GM21515 (cell line): ENCODE results near the gene MAPK11.

Experiments used
- ATAC-seq: cut with Tn5 transposase; IDR thresholded peaks from one replicate; pipeline ENCODE4 v1.9.1; 2021; ENCODE audit not compliant: unreplicated experiment

The MAPK11 gene

DNA sequence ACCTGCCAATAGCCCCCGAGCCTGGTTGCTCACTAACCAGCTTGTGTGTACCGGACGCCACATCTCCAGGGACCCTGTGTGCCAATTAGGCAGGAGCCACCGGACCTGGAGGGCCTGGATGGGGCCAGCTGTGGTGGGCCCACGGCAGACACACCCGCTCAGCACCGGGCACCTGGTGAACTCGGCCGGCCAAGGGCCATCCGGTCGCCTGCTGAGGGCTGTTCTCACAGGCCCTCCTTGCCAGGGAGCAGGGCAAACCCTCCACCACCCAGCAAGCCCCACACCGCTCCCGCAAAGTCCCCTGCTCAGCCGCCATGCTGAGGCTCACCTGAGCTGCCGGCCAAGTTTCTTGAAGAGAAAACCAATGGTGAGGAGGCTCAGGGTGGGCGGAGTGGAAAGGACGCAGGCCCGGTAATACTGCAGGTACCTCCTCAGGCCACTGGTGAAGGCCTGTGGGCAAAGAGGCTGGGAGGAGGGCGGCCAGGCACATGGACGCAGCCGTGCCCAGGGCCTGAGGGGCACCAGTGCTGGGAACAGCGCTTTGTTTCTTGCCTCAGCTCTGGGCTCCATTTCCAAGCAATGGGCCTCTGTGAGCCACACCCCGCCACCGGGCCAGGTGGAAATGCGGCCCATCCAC is 42.5 kb downstream of the MAPK11 start:
- ATAC-seq = no peak

DNA sequence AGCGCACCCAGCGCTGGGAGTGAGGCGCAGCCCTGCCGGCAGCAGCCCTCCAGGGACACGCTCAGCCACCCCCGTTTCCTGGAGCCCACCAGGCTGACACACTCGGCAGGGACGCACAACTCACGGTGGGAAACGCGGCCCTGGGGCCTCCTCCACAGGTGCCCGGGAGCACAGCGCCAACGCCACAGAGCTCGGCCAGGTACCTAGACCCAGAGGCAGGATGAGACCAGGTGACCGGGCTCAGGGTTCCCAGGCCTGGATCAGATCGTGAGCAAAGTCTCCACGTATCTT is 43.4 kb downstream of the MAPK11 start:
- no peak for ATAC-seq

DNA sequence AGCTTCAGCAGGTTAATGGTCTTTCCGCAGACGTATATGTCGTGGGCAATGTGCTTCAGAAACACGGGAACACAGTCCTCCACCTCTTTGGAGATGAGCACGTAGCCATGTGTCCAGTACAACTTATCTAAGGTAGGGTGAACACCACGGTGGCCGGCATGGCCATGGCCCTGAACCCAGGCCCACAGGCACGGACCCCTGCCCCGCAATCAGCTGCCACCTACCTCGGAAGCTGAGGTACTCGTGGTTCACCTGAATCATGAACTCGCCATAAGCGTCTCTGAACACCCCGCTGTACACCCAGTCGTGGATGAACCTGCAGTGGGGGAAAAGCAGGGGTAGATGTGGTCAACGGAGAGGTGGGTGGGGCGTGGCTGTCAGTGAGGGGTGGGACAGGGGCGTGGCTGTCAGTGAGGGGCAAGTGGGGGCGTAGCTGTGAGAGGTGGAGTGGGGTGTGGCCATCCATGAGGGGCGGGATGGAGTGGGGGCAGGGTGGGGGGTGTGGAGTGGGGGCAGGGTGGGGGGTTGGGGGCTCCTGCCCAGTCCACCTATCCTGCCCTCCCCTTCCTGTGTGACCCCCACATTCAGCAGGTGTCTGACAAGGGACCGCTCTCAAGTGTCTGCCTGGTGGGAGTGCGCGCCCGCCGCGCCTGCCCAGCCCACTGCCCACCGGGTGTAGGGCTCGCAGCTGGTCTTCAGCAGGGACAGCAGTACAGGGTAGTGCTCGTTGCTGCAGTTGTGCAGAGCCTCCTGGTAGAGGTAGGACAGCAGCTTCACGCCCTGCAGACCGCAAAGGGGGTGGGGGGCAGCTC is 43.9 kb downstream of the MAPK11 start:
- ATAC-seq = no peak

DNA sequence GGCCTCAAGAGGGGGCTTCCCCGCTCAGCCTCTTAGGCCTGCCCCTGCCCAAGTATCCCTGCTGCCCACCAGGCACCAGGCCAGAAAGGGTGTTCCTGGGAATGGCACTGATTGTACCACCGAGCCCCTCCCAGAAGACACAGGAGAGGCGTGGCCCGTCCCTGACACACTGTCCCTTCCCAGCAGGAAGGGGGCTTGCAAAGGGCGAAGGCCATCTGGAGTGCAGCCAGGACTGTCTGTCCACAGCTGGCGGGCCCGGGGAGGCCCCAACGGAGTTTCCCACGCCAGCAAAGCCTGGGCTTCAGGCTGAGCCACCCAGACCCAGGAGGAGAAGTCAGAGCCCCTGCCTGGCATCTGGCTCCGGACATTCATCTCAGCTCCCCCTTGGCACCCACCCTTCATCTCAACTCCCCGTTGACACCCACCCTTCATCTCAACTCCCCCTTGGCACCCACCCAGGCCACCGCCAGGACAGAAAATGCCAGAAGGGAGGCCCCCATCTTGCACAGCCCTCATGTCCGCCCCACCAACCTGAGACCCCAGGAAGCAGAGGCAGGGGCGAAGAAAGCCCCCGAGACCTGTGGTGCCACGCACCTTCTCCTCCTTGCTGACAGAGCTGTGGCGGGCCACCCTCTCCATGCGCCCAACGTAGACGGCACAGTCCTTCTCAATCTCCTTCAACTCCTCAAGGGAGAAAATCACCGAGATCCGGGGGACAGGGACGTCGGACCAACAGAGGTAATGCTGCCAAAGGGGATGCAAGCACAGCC is 44.8 kb downstream of the MAPK11 start:
- ATAC-seq = no peak

DNA sequence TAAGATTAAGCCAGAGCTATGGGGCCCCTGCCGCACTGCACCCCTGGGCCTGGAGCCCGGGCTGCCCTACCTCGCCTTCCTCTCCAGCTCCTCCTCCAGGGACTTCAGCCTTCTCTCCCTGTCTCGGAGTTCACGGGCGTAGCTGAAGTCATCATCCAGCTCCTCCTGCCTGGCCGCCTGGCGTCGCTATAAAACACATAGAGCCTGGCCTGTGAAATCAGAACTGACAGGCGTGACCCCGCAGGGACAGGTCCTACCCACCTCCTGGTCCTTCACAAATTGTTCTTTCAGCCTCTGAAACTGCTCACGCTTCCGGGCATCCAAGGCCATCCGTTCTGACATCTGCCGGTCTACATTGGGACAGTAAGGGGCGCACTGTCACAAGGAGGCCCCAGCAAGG is 46.1 kb downstream of the MAPK11 start:
- ATAC-seq = no peak

DNA sequence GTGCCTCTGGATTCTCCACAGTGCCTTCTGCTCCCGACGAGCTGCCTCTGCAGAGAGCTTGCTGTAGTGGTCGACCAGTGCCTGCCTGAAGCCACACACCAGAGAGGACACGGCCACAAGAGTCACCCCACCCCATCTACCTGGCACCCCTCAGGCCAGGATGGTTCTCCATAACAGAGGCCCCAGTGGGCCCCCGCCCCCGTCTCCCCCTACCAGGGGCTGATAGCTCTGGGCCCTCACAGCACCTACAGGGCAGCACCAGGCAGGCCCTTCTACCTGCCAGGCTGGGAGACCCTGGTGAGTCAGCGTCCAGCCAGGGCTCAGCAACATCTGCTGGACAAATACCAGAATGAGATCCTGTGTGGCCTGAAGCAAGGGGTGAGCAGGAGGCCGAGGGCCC is 47.7 kb downstream of the MAPK11 start:
- no peak for ATAC-seq

DNA sequence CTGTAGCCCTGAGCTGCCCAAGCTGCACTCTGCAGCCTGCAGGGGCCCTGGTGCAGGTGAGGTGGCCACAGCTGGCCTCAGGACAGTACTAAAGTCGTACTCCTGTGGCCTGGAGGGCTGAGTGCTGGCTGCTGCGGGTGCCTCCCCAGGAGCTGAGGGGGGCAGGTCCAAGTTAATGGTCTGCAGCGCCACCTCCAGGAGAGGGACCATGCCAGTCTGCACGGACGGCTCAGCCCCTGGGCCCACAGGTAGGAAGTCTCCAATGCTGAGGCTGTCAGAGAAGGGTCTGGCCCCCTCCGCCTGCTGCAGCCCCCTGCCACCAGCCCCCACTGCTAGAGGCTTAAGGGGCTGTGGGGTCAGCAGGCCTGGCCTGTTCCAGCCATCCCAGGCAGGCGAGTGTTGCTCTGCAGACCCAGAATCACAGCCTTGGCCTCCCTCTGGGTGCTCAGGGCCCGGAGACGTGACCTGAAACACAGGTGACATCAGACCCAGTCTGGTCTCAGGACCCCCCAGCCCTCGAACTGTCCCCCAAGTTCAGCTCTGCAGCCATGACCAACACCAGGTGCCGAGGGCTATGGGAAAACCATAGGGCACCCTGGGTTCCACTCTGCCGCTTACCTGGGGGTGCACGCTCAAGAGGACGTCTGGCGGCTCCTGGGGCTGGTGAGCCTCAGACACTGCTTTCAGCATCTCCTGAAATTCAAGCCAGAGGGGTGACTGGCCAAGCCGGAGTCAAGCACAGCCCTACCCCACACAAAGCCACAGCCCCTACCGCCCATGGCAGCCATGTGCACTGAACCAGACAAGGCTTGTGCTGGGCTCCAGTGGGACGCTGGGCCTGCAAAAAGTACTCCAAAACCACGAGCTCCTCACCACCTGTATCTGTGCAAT is 48.5 kb downstream of the MAPK11 start:
- no peak for ATAC-seq

DNA sequence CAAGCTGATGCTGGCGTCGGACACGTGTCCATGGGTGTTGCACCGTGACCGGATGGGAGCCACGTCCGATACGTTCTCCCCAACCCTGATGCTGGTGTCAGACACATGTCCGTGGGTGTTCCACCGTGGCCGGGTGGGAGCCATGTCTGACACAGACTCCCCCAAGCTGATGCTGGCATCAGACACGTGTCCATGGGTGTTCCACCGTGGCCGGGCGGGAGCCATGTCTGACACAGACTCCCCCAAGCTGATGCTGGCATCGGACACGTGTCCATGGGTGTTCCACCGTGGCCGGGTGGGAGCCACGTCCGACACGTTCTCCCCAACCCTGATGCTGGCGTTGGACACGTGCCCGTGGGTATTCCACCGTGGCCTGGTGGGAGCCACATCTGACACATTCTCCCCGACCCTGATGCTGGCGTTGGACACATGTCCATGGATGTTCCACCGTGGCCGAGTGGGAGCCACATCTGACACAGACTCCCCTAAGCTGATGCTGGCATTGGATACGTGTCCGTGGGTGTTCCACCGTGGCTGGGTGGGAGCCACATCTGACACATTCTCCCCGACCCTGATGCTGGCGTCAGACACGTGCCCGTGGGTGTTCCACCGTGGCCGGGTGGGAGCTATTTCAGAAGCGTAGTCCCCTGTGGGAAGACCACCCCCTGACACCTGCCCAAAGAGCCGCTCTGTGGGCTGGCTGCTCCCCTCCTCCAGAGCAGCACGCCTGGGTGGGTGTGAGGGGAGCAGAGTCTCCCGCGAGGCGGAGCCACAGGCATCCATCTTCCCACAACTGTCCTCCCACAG is 49.4 kb downstream of the MAPK11 start:
- no peak for ATAC-seq

DNA sequence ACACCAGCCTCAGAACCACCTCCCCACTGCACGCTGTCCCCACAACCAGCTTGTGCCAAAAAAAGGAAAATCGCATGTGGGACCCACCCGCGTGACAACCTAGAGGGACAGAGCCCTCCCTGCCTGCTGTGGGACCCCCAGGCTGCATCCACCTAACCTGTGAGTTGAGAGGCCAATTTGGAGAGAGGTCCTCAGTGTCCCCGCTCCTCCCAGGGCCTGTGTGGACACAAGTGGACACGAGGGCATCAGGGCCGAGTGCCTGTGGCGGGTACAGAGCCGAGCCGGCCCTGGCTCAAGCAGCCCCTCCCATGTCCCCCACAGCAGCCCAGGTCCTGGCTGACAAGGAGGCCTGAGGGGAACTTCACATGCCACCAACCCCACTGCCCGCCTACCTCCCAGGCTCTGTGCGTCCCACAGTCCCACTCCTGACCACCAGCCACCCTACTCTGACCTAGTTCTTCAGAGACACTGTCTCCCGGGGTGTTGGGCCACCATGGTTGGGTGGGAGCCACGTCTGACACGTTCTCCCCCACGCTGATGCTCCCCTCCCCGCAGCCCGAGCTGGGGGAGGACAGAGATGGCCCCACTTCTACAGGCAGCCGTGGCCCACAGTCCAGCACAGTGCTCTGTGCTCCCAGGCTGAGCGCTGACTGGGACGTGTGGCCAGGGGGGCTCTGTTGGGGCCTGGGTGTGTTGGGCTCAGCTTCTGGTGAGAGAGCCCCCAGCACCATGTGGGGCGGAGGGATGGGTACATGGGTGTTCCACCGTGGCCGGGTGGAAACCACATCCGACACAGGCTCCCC is 50.2 kb downstream of the MAPK11 start:
- no peak for ATAC-seq

DNA sequence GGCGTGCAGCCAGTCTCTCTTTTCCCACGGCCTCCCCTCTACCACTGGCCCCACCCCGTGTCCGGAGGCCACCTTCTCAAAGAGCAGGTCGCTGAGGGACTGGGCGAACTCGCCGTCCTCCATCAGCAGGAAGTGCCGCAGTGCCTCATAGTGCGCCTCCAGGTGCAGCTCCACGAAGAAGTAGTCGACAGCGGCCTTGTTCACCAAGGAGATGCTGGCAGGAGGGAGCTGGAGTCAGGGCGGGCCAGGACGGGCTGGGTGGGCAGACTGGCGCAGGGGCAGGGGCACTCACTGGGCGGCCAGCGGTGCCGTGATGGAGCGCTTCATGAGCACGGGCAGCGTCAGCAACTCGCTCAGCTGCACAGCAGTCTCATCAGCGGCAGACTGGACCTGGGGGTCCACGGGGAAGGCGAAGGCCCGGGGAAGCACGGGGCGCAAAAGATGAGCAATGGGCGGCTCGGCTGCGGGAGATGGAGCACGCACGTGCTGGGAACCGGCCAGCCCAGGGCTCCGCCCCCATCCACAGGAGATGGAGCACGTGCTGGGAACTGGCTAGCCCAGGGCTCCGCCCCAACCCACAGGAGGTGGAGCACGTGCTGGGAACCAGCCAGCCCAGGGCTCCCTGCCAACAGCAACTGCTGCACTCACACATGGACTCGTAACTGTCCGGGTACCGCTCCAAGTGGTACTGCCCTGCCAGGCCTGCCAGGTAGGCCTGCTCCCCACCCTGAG is 51.0 kb downstream of the MAPK11 start:
- ATAC-seq = no peak

DNA sequence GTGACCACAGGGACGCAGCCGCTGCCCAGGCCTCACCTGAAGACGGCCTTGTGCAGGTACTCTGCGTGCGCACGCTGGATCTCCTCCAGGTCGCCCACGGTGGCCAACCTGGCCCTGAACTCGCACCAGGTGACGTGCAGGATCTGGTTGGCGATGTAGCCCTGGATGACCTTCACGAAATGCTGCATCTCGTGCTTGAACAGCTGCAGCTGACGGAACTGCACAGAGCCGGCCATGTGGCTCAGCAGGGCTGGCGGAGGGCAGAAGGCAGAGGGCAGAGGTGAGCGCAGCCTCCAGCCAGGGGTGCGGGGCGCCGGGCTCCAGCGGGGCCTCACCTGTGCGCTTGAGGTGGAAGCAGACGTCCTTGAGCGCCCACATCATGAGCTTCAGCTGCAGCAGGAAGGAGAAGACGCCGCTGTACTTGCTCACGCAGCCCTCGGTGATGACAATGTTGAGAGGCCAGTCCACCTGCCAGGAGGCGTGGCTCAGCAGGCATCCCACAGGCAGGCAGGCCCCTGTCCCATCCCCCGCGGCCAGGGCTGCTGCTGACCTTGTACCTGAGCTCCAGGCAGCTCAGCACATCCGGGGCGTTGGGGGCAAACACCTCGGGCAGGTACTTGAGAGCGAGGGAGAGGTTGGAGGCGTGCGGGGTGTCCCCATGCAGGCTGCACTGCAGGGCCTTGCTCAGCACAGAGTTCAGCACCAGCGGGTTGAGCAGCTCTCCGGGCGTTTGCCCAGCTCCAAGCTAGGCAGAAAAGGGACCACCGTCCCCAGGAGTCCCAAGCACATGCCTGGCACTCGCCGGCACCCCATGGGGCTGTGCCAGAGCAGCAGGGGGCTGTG is 51.8 kb downstream of the MAPK11 start:
- no peak for ATAC-seq

DNA sequence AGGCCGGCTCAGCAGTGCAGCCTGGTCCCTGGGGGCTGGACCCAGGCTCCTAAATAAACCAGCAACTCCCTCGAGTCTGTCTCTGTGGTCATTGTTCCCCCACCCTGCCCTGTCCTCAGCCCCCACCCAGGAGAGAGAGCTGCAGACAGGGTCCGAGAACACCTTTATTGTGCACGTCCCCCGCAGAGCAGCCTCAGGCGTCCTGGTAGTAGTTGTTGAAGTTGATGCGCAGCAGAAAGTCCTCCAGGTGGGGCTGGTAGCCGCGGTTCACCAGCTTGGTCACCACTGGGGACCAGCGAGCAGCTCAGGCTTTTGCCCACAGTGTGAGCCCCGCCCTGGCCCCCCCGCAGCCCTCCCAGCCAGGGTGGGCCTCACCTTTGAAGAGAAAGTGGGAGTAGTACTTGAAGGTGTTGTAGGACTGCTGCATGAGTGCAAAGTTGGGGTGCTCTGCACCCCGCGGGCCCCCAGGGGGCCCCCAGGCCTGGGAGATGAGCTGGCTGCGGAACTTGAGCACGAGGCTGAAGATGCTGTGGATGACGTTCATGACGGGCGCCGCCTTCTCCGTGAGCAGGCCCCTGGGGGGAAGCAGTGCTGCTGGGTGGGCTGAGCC is 52.5 kb downstream of the MAPK11 start:
- ATAC-seq = no peak

DNA sequence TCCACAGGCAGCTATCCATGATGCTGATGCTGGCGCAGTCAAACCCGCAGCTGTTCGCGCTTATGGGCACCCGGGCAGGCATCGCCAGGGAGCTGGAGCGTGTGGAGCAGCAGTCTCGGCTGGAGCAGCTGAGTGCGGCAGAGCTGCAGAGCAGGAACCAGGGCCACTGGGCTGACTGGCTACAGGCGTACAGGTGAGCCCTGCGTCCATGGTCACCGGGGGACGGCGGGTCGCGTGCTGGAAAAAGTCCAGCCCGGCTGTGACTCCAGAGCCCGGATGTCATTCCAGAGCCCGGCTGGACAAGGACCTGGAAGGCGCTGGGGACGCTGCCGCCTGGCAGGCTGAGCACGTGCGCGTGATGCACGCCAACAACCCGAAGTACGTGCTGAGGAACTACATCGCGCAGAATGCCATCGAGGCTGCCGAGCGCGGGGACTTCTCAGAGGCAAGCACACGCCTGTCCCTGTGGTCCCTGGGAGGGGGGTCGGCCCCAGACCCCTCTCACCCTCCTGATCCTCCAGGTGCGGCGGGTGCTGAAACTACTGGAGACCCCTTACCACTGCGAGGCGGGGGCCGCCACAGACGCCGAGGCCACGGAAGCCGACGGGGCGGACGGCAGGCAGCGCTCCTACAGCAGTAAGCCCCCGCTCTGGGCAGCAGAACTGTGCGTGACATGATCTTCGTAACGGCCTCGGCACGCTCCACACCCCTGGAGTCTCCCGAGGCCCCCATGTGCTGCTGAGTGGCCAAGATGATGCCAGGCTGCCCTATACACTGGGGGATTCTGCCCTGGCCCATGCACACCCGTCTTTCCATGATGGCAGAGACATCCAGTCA is 53.3 kb downstream of the MAPK11 start:
- ATAC-seq = no peak

DNA sequence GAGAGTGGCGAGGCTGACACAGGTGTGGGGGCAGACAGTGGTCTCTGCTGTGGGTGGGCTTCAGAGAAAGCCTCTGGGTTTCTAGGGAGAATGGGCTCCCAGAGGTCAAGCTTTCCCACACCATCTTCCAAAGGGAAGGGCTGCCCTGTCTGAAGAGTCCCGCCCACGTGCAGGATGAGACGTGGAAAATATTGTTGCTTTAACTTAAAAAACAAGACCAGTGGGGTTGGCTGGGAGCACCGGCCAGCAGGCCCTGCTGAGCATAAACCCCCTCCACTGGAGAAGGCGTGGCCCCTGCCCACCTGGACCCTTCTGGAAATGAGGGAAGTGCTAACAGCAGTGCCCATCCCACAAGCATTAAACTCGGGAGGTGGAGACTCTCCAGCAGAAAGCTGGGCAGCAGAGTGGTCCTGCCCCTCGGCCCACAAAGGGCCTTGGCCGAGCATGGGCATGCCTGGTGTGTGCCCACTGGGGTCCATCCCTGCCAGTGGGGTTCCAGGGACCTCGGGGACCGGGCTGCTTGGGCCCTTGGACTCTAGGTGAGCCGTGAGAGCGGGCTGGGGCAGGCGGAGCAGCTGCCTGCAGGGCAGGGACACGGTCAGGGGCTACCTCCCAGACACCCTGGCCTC is 54.0 kb downstream of the MAPK11 start:
- ATAC-seq = no peak

DNA sequence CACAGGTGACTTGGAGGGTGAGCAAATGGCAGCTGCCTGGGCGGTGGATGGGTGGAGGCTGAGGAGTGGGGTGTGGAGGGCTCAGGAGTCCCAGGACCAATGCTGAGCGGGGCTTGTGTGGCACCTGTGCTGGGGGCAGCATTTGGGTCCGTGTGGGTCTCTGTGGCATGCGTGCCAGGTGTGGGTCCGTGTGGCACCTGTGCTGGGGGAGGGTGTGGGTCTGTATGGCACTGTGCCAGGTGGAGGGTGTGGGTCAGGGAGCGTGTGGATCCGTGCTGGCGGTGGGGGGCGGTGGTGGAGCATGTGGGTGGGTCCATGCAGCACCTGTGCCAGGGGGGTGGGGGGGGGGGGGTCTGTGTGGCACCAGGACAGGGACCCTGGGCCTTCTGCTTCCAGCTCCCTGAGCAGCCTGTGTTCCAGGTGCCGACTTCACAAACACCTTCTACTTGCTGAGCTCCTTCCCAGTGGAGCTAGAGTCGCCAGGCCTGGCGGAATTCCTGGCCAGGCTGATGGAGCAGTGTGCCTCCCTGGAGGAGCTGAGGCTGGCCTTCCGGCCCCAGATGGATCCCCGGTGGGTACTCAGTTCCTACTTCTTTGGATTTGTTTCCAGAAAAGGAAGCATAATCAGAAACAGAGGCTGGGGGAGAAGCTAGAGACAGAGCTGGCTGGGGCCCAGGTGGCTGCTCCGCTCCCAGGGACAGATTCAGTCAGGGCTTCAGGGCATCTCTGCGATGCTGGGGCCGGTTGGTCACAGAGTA is 54.7 kb downstream of the MAPK11 start:
- no peak for ATAC-seq
